ENCODE results near the gene TMEM72. TPM values are rescaled to one million over a fixed set of nuclear protein-coding genes. Genes with fewer than 3 reads are reported as not detected.

TMEM72 gene
- total RNA-seq, 1 donor from 2014 or later, result under 0.01 TPM

DNA sequence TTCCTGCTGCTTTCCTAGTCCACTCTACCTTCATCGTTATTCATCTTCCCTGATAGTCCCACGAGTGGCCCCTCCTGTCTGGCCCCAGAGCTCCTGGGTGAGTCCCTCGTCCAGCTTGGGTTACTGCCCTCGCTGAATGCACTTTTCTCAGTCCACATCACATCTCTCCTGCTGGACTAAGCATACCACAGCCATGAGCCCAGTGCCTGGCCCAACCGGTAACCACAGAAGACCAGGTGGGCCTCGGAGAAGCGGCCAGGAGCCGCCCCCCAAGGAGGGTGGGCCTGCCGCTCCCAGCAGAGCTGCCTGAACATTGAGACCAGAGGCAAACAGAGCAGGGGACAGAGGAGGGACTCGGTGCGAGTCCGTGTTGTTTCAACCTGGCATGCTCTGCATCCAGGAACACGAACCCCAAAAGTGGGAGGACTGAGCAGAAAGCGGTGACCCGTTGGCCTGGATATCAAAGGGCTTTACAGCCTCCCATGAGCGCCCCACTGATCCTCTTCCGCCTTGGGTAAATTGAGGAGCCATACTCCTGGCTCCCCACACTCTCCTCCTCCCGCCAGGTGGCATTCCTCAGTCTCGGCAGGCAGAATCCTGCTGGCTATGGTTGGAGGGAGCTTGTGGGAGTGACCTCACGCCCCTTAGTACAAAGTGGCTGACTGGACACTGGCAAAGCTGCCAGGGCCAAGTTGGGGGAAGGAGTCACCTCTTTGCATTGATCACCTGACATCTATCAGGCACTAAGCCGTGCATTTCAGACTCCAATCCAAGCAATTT is 13.3 kb downstream of the TMEM72 start:
- Histone ChIP-seq H3K9me3 (ENCODE audit: control insufficient read depth in 3 of 3, low read length in 3 of 3) (no peaks in the 10 kb centered on the region), H3K36me3 (ENCODE audit: control insufficient read depth in 3 of 3, insufficient read depth in 3 of 3, low read length in 3 of 3) (no peaks in the 10 kb centered on the region), H3K4me3 (ENCODE audit: low read length in 3 of 3) (no peak overlapping the region)

DNA sequence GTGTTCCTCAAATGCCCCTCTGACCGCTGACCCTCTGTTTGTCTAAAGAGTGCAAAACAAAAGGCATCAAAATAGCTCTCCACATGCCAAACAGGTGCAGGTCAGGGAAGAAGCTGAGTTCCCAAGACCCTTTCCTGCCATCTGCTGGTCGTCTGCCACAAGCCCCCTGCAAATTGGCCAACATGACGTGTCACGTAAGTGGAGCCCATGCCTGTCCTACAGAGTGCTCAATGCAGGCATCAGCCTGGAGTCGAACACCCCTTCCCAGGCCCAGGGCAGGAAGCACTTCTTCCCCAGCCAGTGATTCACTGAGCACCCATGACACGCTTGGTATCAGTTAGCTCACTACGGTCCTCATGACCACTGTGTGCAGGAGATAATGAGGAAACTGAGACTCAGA is 14.1 kb downstream of the TMEM72 start:
- H3K9ac ChIP-seq (ENCODE audit: low read depth in 1 of 3, low read length in 3 of 3), result no peak overlapping the region
- no peak overlapping the region for H3K27ac ChIP-seq (ENCODE audit: low read depth, low read length)
- H3K9me3 ChIP-seq (ENCODE audit: control insufficient read depth in 3 of 3, low read length in 3 of 3), result no peaks in the 10 kb centered on the region
- no peak overlapping the region for H3K4me3 ChIP-seq (ENCODE audit: low read length in 3 of 3)
- no peaks in the 10 kb centered on the region for H3K36me3 ChIP-seq (ENCODE audit: control insufficient read depth in 3 of 3, insufficient read depth in 3 of 3, low read length in 3 of 3)
- H3K27me3 ChIP-seq (ENCODE audit: control insufficient read depth in 3 of 3, insufficient read depth in 3 of 3, low read length in 3 of 3), result no peaks in the 10 kb centered on the region
- peaks cover 0 to 3% (median 0%) of the 10 kb centered on the region in 3 donors for H3K4me1 ChIP-seq (ENCODE audit: control insufficient read depth in 3 of 3, insufficient read depth in 3 of 3, low read length in 3 of 3)

More for the DNA sequence above, 13.3 kb downstream of the TMEM72 start:
- Histone ChIP-seq H3K9ac (ENCODE audit: low read depth in 1 of 3, low read length in 3 of 3) (no peak overlapping the region), H3K27ac (ENCODE audit: low read depth, low read length) (no peak overlapping the region), H3K27me3 (ENCODE audit: control insufficient read depth in 3 of 3, insufficient read depth in 3 of 3, low read length in 3 of 3) (no peaks in the 10 kb centered on the region), H3K4me1 (ENCODE audit: control insufficient read depth in 3 of 3, insufficient read depth in 3 of 3, low read length in 3 of 3) (peaks cover 0 to 3% (median 0%) of the 10 kb centered on the region in 3 donors)

DNA sequence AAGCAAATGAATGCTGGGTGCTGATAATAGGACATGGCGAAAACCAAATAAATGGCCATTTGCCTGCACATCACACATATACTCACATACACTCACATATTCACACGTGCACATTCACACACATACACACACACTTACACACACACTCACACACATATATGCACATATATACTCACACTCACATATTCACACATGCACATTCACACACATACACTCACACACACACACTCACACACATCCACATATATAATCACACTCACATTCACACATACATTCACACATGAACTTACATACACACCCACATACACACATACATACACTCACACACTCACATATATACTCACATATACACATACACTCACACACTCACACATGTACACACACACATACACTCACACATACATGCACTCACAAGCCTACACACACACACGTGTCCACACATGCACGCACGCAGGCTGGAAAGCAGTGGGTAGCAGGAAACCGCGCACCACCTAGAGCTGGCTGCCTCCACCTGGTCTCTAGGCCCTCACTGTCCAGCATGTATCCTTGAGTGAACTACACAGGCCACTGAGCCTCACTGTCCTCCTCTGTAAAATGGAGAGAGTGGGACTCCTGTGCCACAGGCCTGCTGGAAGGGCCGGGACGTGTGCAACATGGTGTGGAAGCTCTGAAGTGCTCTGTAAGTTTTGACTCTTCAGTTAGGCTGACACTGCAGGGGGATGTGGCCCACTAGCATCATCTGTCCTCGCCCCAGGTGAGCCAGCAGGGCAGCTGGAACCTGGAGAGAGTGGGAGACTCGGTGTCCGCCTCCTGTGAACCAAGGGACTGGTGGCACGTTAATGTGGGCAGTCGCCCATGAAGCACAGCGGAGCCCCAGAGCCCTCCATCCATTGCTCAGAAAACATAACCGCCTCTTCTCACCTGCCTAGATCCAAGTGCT is 14.9 kb downstream of the TMEM72 start:
- Histone ChIP-seq H3K9ac (ENCODE audit: low read depth in 1 of 3, low read length in 3 of 3) (no peak overlapping the region), H3K27me3 (ENCODE audit: control insufficient read depth in 3 of 3, insufficient read depth in 3 of 3, low read length in 3 of 3) (no peaks in the 10 kb centered on the region), H3K4me1 (ENCODE audit: control insufficient read depth in 3 of 3, insufficient read depth in 3 of 3, low read length in 3 of 3) (peaks cover 0 to 3% (median 0%) of the 10 kb centered on the region in 3 donors), H3K9me3 (ENCODE audit: control insufficient read depth in 3 of 3, low read length in 3 of 3) (no peaks in the 10 kb centered on the region), H3K4me3 (ENCODE audit: low read length in 3 of 3) (no peak overlapping the region), H3K36me3 (ENCODE audit: control insufficient read depth in 3 of 3, insufficient read depth in 3 of 3, low read length in 3 of 3) (no peaks in the 10 kb centered on the region), H3K27ac (ENCODE audit: low read depth, low read length) (no peak overlapping the region)

DNA sequence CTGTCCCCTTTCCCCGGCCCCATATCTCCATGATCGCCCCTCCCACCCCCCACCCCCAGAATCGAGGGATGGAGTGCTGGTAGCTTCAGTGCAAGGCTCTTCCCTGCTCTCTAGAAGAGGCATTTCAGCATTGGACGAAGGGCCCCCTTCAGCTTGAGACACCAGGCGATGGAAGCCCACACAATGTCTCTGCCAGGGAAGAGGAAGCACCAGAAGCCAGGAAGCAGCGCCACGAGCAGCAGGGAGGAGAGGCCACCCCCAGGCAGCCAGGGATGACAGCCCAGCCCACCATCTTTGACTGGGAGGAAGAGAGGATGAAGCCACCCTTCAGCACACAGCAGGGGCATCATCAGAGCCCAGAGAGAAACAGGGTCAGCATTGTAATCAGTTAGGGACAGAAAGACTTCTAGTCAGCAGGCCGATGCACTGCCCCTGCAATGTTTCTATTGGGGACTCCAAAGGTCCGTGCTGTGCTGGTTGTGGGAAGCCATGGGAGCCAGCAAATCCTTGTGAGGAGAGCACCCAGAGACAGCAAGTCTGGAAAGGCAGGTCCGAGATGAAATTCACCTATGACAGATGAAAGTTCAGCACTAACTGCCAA is 15.7 kb downstream of the TMEM72 start:
- no peaks in the 10 kb centered on the region for H3K27me3 ChIP-seq (ENCODE audit: control insufficient read depth in 3 of 3, insufficient read depth in 3 of 3, low read length in 3 of 3)
- no peak overlapping the region for H3K27ac ChIP-seq (ENCODE audit: low read depth, low read length)
- no peaks in the 10 kb centered on the region for H3K36me3 ChIP-seq (ENCODE audit: control insufficient read depth in 3 of 3, insufficient read depth in 3 of 3, low read length in 3 of 3)
- H3K9me3 ChIP-seq (ENCODE audit: control insufficient read depth in 3 of 3, low read length in 3 of 3), result no peaks in the 10 kb centered on the region
- no peak overlapping the region for H3K9ac ChIP-seq (ENCODE audit: low read depth in 1 of 3, low read length in 3 of 3)
- no peak overlapping the region for H3K4me3 ChIP-seq (ENCODE audit: low read length in 3 of 3)
- peaks cover 0 to 3% (median 0%) of the 10 kb centered on the region in 3 donors for H3K4me1 ChIP-seq (ENCODE audit: control insufficient read depth in 3 of 3, insufficient read depth in 3 of 3, low read length in 3 of 3)

DNA sequence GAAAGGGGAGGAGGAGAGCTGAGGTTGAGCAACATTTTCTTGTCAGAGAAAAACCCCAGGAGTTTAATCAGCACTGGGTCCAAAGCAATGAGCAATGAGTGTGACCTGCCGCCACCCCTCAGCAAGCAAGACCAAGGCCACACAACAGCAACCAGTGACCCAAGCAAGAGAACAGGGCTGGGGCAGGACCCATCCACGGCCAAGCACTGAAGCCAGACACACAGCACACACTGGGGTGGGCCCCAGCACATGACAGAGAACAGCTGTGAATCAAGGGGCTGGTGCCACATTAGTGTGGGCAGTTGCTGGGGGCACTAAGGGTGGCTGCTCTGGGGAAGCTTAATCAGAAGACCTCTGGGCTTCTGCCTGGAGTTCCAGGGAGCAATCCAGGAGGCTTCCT is 16.2 kb downstream of the TMEM72 start:
- no peaks in the 10 kb centered on the region for H3K9me3 ChIP-seq (ENCODE audit: control insufficient read depth in 3 of 3, low read length in 3 of 3)
- H3K27me3 ChIP-seq (ENCODE audit: control insufficient read depth in 3 of 3, insufficient read depth in 3 of 3, low read length in 3 of 3), result no peaks in the 10 kb centered on the region
- no peak overlapping the region for H3K27ac ChIP-seq (ENCODE audit: low read depth, low read length)
- peaks cover 0 to 4% (median 3%) of the 10 kb centered on the region in 3 donors for H3K4me1 ChIP-seq (ENCODE audit: control insufficient read depth in 3 of 3, insufficient read depth in 3 of 3, low read length in 3 of 3)
- H3K36me3 ChIP-seq (ENCODE audit: control insufficient read depth in 3 of 3, insufficient read depth in 3 of 3, low read length in 3 of 3), result no peaks in the 10 kb centered on the region
- H3K9ac ChIP-seq (ENCODE audit: low read depth in 1 of 3, low read length in 3 of 3), result no peak overlapping the region
- no peak overlapping the region for H3K4me3 ChIP-seq (ENCODE audit: low read length in 3 of 3)

DNA sequence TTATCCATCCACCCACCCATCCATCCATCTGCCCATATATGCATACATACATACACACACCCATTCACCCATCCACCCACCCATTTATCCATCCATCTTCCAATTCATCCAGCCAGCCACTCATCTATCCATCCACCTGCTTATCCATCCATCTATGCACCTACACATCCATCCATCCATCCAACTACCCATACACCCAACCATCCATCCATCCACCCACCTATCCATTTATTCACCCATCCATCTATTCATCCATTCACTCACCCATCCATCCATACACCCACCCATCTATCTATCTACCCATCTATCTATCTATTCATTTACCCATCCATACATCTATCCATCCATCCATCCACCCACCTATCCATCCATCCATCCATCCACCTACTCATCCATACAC is 17.3 kb downstream of the TMEM72 start:
- Histone ChIP-seq H3K4me3 (ENCODE audit: low read length in 3 of 3) (no peak overlapping the region), H3K9ac (ENCODE audit: low read depth in 1 of 3, low read length in 3 of 3) (no peak overlapping the region), H3K27ac (ENCODE audit: low read depth, low read length) (no peak overlapping the region), H3K36me3 (ENCODE audit: control insufficient read depth in 3 of 3, insufficient read depth in 3 of 3, low read length in 3 of 3) (no peaks in the 10 kb centered on the region), H3K4me1 (ENCODE audit: control insufficient read depth in 3 of 3, insufficient read depth in 3 of 3, low read length in 3 of 3) (peaks cover 8 to 15% (median 13%) of the 10 kb centered on the region in 3 donors), H3K9me3 (ENCODE audit: control insufficient read depth in 3 of 3, low read length in 3 of 3) (no peaks in the 10 kb centered on the region), H3K27me3 (ENCODE audit: control insufficient read depth in 3 of 3, insufficient read depth in 3 of 3, low read length in 3 of 3) (no peaks in the 10 kb centered on the region)

DNA sequence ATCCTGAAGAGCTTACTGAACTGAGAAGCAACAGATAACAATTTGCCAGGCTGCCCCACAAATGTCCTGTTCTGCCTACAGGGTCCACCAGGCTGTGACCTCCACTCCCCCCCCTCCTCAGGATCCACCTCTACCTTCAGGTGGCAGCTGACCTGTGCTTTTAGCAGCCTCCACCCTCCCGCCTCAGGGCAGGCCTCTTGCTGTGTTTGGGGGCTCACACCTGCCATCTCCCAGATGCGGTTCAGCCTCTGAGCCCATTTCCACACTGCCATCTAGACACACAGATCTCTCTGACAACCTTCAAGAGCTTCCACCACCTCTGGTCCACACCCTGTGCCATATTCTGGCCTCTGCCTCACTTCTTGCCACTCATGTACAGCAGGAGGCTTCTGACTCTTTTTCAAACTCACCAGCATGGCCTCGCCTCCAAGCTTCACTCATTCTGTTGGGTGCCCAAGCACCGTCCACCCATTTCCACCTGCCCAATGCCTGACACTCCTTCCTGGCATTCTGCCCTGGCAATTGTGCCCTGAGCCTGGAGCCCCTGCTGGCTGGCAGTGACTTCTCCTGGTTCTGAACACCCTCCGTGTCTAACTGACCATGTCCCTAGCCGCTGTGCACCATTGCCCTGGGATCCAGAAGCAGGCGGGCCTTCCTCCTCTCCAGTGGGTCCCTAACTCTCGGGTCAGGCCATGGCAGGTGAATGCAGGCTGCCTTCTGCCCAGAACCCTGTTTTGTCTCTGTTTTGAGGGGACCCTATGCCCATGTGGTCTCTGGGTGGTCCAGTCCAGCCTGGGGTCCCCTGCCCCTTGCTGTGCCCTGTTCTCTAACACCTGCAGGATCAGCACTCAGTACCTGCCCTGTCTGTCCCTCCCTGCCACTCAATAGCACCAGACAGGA is 18.5 kb downstream of the TMEM72 start:
- no peaks in the 10 kb centered on the region for H3K36me3 ChIP-seq (ENCODE audit: control insufficient read depth in 3 of 3, insufficient read depth in 3 of 3, low read length in 3 of 3)
- no peak overlapping the region for H3K9ac ChIP-seq (ENCODE audit: low read depth in 1 of 3, low read length in 3 of 3)
- no peak overlapping the region for H3K27ac ChIP-seq (ENCODE audit: low read depth, low read length)
- H3K4me3 ChIP-seq (ENCODE audit: low read length in 3 of 3), result no peak overlapping the region
- no peaks in the 10 kb centered on the region for H3K9me3 ChIP-seq (ENCODE audit: control insufficient read depth in 3 of 3, low read length in 3 of 3)
- H3K4me1 ChIP-seq (ENCODE audit: control insufficient read depth in 3 of 3, insufficient read depth in 3 of 3, low read length in 3 of 3), result peaks cover 11 to 25% (median 17%) of the 10 kb centered on the region in 3 donors
- no peaks in the 10 kb centered on the region for H3K27me3 ChIP-seq (ENCODE audit: control insufficient read depth in 3 of 3, insufficient read depth in 3 of 3, low read length in 3 of 3)

DNA sequence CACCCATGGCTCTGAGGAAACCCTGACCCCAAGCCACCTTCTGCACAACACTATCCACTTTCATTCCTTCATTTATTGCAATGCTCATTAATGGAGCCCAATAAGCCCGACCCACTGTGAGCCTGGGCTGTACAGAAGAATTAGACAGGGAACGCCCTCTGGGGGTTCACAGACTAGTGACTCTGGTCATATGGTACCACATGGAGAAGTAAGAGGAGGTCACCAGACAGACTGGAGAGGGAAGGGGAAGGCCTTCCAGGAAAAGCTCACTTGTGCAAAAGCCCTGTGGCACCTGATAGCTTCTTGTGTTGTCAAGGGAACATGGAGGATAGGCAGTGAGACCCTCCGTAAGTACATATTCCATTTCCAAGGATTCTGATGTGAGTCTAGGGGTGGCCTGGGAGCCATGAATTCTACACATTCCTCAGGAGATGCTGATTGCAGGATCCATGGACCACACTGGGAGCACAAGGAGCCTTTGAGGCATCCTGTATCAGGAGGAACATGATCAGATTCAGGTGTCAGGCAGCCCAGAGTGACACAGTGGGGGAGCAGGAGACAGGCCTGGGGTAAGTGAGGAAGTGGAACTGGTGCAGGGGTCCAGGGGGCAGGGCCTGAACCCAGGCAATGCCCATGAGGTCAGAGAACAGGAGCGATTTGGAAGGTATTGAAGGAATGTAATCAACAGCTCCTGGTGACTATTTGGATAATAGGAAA is 19.9 kb downstream of the TMEM72 start:
- Histone ChIP-seq H3K27ac (ENCODE audit: low read depth, low read length) (no peak overlapping the region), H3K9me3 (ENCODE audit: control insufficient read depth in 3 of 3, low read length in 3 of 3) (no peaks in the 10 kb centered on the region)

More for the DNA sequence above, 19.9 kb downstream of the TMEM72 start:
- H3K4me1 ChIP-seq (ENCODE audit: control insufficient read depth in 3 of 3, insufficient read depth in 3 of 3, low read length in 3 of 3), result peaks cover 18 to 39% (median 31%) of the 10 kb centered on the region in 3 donors
- no peaks in the 10 kb centered on the region for H3K36me3 ChIP-seq (ENCODE audit: control insufficient read depth in 3 of 3, insufficient read depth in 3 of 3, low read length in 3 of 3)
- H3K4me3 ChIP-seq (ENCODE audit: low read length in 3 of 3), result no peak overlapping the region
- H3K9ac ChIP-seq (ENCODE audit: low read depth in 1 of 3, low read length in 3 of 3), result no peak overlapping the region
- H3K27me3 ChIP-seq (ENCODE audit: control insufficient read depth in 3 of 3, insufficient read depth in 3 of 3, low read length in 3 of 3), result no peaks in the 10 kb centered on the region
